ENCODE measurements around the gene IL17RE. TPM values are rescaled to one million over a fixed set of nuclear protein-coding genes. Genes with fewer than 3 reads are reported as not detected.

The IL17RE gene
- total and polyA plus RNA-seq, 8 donors: 6.4 to 15.6 (median 9.6) TPM

- TF ChIP-seq CTCF (IDR thresholded peaks at IDR 0.05): no peak
- H3K36me3 ChIP-seq: no peaks in the 10 kb centered on the region
- no peak overlapping the region for H3K27ac ChIP-seq
- DNase-seq (peak in 2 of 6 donors; percentile 19 to 33), ATAC-seq (peak in 2 of 4 donors; percentile 54 to 59), FAIRE-seq (no peak)
- H3K4me3 ChIP-seq: no peak overlapping the region
- no peaks in the 10 kb centered on the region for H3K27me3 ChIP-seq
- H3K9me3 ChIP-seq: no peaks in the 10 kb centered on the region
- intact Hi-C loops (cut with DNase I): no loop called here
- 27 to 30% methylated on average over 12 of the region's 12 CpGs for WGBS, 2 donors
- H3K4me1 ChIP-seq: no peaks in the 10 kb centered on the region
These were observed 52.4 kb downstream of the IL17RE start for GRCh38 chr3:9955067-9955502.

- no peak overlapping the region for H3K4me3 ChIP-seq
- peak in 1 of 6 donors; percentile 22 for DNase-seq
- no peaks in the 10 kb centered on the region for H3K9me3 ChIP-seq
- no peaks in the 10 kb centered on the region for H3K27me3 ChIP-seq
- no peak for ATAC-seq
- no peak for TF ChIP-seq CTCF (IDR thresholded peaks at IDR 0.05)
- FAIRE-seq: no peak
- H3K4me1 ChIP-seq: no peaks in the 10 kb centered on the region
- H3K27ac ChIP-seq: no peak overlapping the region
- H3K36me3 ChIP-seq: no peaks in the 10 kb centered on the region
- intact Hi-C loops (cut with DNase I): no loop called here
- WGBS, 2 donors: 89 to 94% methylated on average over 5 of the region's 5 CpGs
These were observed 53.1 kb downstream of the IL17RE start for GRCh38 chr3:9955611-9956352.

- 57 to 66% methylated on average over 5 of the region's 5 CpGs for WGBS, 2 donors
- FAIRE-seq (no peak), ATAC-seq (no peak), DNase-seq (no peak)
- Histone ChIP-seq H3K27me3 (no peaks in the 10 kb centered on the region), H3K4me1 (no peaks in the 10 kb centered on the region), H3K27ac (no peak overlapping the region), H3K36me3 (no peaks in the 10 kb centered on the region), H3K9me3 (no peaks in the 10 kb centered on the region), H3K4me3 (no peak overlapping the region)
- TF ChIP-seq CTCF (IDR thresholded peaks at IDR 0.05): no peak
- intact Hi-C loops (cut with DNase I): no loop called here
These were observed 54.6 kb downstream of the IL17RE start for GRCh38 chr3:9957214-9957613.

- no peak overlapping the region for H3K27ac ChIP-seq
- TF ChIP-seq CTCF (IDR thresholded peaks at IDR 0.05): no peak
- WGBS, 2 donors: 91 to 92% methylated on average over 6 of the region's 6 CpGs
- H3K9me3 ChIP-seq: no peaks in the 10 kb centered on the region
- peaks cover 0 to 28% (median 6%) of the 10 kb centered on the region in 3 donors for H3K36me3 ChIP-seq
- DNase-seq (peak in 1 of 6 donors; percentile 8), FAIRE-seq (no peak), ATAC-seq (no peak)
- no peaks in the 10 kb centered on the region for H3K27me3 ChIP-seq
- no peak overlapping the region for H3K4me3 ChIP-seq
- intact Hi-C loops (cut with DNase I): no loop called here
- no peaks in the 10 kb centered on the region for H3K4me1 ChIP-seq
These were observed 62.7 kb downstream of the IL17RE start for GRCh38 chr3:9965200-9965875.

Other genes with a start within 250 kb of the IL17RE start
- under 1 TPM in 3 of 6 donors, not detected in 3; 0.12 to 0.19 (median 0.12) TPM for gene CPNE9, start 199.0 kb upstream of the IL17RE start, total RNA-seq
- under 1 TPM; 0.19 to 0.85 TPM for gene CPNE9, start 199.0 kb upstream of the IL17RE start, polyA plus RNA-seq
- 10 to 100 TPM in 1 of 6 donors, 1 to 10 TPM in 5; 7.0 to 10.8 (median 8.4) TPM for gene BRPF1, start 171.1 kb upstream of the IL17RE start, total RNA-seq
- gene BRPF1, start 171.1 kb upstream of the IL17RE start, polyA plus RNA-seq: 10 to 100 TPM in 1 of 2 donors, 1 to 10 TPM in 1; 5.8 to 10.4 TPM
- 10 to 100 TPM in 1 of 6 donors, 1 to 10 TPM in 5; 5.9 to 13.9 (median 7.8) TPM for gene OGG1, start 152.9 kb upstream of the IL17RE start, total RNA-seq
- 10 to 100 TPM; 11.2 to 12.7 TPM for gene OGG1, start 152.9 kb upstream of the IL17RE start, polyA plus RNA-seq
- gene CAMK1, start 132.9 kb upstream of the IL17RE start, total RNA-seq: 10 to 100 TPM in 1 of 6 donors, 1 to 10 TPM in 5; 2.0 to 12.8 (median 4.4) TPM
- gene CAMK1, start 132.9 kb upstream of the IL17RE start, polyA plus RNA-seq: 10 to 100 TPM; 20.5 to 23.7 TPM
- gene TADA3, start 110.4 kb upstream of the IL17RE start, total RNA-seq: 10 to 100 TPM; 13.2 to 28.0 (median 18.4) TPM
- gene TADA3, start 110.4 kb upstream of the IL17RE start, polyA plus RNA-seq: 10 to 100 TPM; 22.0 to 29.1 TPM
- 10 to 100 TPM; 39.5 to 72.6 (median 53.1) TPM for gene ARPC4, start 109.8 kb upstream of the IL17RE start, total RNA-seq
- 10 to 100 TPM; 35.0 to 44.7 TPM for gene ARPC4, start 109.8 kb upstream of the IL17RE start, polyA plus RNA-seq
- gene TTLL3, start 92.6 kb upstream of the IL17RE start, total RNA-seq: 10 to 100 TPM in 5 of 6 donors, 1 to 10 TPM in 1; 9.2 to 30.8 (median 17.5) TPM
- gene TTLL3, start 92.6 kb upstream of the IL17RE start, polyA plus RNA-seq: 100 to 1,000 TPM in 1 of 2 donors, 10 to 100 TPM in 1; 77.6 to 104 TPM
- 10 to 100 TPM; 12.4 to 19.1 (median 14.5) TPM for gene RPUSD3, start 58.8 kb upstream of the IL17RE start, total RNA-seq
- 10 to 100 TPM; 20.4 to 20.6 TPM for gene RPUSD3, start 58.8 kb upstream of the IL17RE start, polyA plus RNA-seq
- gene CIDEC, start 22.6 kb upstream of the IL17RE start, total RNA-seq: 10 to 100 TPM in 1 of 6 donors, 1 to 10 TPM in 1, under 1 TPM in 3, not detected in 1; 0.16 to 11.5 (median 0.87) TPM
- 10 to 100 TPM in 1 of 2 donors, 1 to 10 TPM in 1; 1.1 to 10.9 TPM for gene CIDEC, start 22.6 kb upstream of the IL17RE start, polyA plus RNA-seq
- 10 to 100 TPM; 16.3 to 24.5 (median 19.6) TPM for gene JAGN1, start 12.2 kb upstream of the IL17RE start, total RNA-seq
- 10 to 100 TPM; 25.9 to 27.1 TPM for gene JAGN1, start 12.2 kb upstream of the IL17RE start, polyA plus RNA-seq
- gene IL17RC, start 14.2 kb downstream of the IL17RE start, total RNA-seq: 10 to 100 TPM; 11.9 to 19.8 (median 13.2) TPM
- gene IL17RC, start 14.2 kb downstream of the IL17RE start, polyA plus RNA-seq: 10 to 100 TPM; 51.6 to 55.7 TPM
- 10 to 100 TPM; 11.3 to 36.6 (median 13.2) TPM for gene CRELD1, start 31.0 kb downstream of the IL17RE start, total RNA-seq
- gene CRELD1, start 31.0 kb downstream of the IL17RE start, polyA plus RNA-seq: 10 to 100 TPM; 34.3 to 45.9 TPM
- 1 to 10 TPM; 1.2 to 2.1 (median 1.9) TPM for gene PRRT3, start 49.6 kb downstream of the IL17RE start, total RNA-seq
- 1 to 10 TPM; 2.5 to 5.1 TPM for gene PRRT3, start 49.6 kb downstream of the IL17RE start, polyA plus RNA-seq
- gene EMC3, start 84.0 kb downstream of the IL17RE start, total RNA-seq: 10 to 100 TPM; 25.8 to 32.1 (median 29.6) TPM
- 10 to 100 TPM in 1 of 2 donors, 1 to 10 TPM in 1; 9.8 to 35.2 TPM for gene EMC3, start 84.0 kb downstream of the IL17RE start, polyA plus RNA-seq
- gene FANCD2, start 123.6 kb downstream of the IL17RE start, total RNA-seq: 1 to 10 TPM; 1.7 to 3.7 (median 2.0) TPM
- 1 to 10 TPM; 2.1 to 2.6 TPM for gene FANCD2, start 123.6 kb downstream of the IL17RE start, polyA plus RNA-seq
- not detected for gene FANCD2OS, start 205.4 kb downstream of the IL17RE start, total RNA-seq
- not detected for gene FANCD2OS, start 205.4 kb downstream of the IL17RE start, polyA plus RNA-seq
- 10 to 100 TPM; 25.3 to 58.1 (median 39.8) TPM for gene BRK1, start 212.8 kb downstream of the IL17RE start, total RNA-seq
- 10 to 100 TPM; 48.8 to 94.1 TPM for gene BRK1, start 212.8 kb downstream of the IL17RE start, polyA plus RNA-seq
- gene VHL, start 238.9 kb downstream of the IL17RE start, total RNA-seq: 10 to 100 TPM; 11.7 to 26.1 (median 14.3) TPM
- gene VHL, start 238.9 kb downstream of the IL17RE start, polyA plus RNA-seq: 10 to 100 TPM; 21.9 to 22.4 TPM